Inflammatory macrophage (primary cell): ENCODE results near the gene PSD2.

Source experiments
- DNase-seq, 2 donors: peaks; one replicate each; pipeline ENCODE4 v3.0.0-alpha.2; 2020 to 2022

Gene PSD2

GRCh38 chr5:139859013-139859412, 63.4 kb downstream of the PSD2 start:
- DNase-seq = no peak

DNA sequence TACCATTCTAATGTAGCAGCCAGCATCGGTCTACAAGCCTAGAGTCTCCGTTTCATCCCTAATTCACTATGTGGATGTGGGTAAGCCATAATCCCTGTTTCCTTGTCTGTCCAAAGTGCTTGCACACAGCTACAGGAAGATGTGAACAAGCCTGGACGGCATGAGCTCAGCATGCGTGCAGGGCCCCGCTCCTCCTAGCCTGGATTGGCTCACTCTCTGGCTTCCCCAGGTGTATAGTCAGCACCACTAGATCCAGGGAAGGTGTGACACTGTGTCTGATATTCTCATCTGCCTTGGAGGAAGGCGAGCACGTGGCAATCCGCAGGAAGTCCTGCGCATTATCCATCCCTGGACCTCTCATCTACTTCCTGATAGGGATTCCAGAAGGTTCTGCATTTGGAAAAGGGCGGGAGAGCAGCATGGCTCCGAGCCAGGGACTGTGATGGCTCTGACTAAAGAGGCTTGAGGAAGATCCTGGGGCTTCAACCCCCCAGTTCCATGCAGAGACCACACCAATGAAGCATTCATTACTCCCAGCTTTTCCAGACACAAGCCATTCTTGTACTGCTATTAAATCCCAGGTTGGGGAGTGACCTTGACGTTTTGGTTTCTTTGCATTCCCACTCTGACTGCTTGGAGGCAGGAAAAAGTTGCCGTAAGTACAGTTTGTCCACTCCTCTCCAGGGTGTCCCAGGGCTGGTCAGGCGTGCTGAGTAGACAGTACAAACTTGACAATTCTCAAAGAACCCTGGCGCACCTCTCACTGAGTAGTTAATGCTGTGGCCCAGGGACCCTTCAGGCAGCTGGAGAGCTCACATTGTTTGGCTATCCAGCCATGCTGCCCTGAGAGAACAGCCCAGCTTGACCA, 65.6 kb downstream of the PSD2 start:
- DNase-seq = no peak

GRCh38 chr5:139861889-139862207, 66.2 kb downstream of the PSD2 start:
- no peak for DNase-seq

- DNase-seq = no peak
These were observed 66.7 kb downstream of the PSD2 start for GRCh38 chr5:139862313-139862712.

DNA sequence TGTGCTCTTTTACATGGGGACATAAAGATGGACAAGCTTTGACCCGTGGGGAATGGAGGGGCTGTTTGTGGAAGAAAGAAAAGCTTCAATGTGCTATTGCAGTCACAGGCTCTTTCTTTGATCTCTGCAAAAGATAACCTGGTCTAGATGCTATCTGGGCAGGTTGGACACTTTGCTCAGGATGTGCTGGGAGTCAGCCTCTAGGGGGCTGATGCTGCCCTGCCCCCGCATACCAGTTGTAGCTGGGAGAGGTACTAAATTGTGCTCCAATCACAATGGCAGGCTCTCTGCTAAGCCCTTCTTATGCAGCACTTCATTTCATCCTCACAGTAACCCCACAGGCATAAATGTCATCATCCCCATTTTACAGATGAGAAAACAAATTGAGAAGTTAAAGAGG, 67.2 kb downstream of the PSD2 start:
- no peak for DNase-seq

- no peak for DNase-seq
These were observed 67.8 kb downstream of the PSD2 start for GRCh38 chr5:139863361-139863760.

DNA sequence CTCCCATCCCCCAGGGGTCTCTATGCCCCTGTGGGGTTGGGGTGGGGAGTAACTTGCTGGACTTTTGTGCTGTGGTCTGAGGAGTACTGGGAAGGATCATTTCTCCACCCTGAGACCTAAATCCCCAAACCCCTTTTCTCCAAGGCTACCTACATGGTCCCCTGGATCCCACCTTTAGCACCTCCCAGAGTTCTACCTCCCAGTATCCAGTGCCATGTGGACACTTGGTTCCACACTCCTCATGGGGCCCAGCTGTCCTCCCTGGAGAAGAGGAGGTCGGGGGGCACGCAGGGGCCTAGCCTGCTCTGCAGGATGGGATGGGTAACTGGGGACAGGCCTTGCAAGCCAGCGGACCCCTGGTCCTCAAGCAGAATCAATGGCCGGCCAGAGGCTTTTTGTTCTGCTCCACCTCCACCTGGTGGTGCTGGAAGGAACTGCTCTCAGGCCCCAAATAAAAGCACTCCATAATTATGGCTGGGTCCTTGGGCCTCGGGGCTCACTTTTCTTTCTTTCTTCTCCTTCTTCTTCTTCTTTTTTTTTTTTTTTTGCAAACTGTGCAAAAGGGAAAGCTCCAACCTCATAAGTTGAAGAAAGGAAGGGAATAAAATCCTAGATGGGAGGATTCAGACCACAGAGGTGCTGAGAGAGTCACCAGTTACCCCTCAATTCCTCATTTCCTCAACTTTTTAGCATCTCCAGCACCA, 68.4 kb downstream of the PSD2 start:
- DNase-seq = peak; percentile 35 to 53

GRCh38 chr5:139864716-139865483, 69.3 kb downstream of the PSD2 start:
- no peak for DNase-seq

DNA sequence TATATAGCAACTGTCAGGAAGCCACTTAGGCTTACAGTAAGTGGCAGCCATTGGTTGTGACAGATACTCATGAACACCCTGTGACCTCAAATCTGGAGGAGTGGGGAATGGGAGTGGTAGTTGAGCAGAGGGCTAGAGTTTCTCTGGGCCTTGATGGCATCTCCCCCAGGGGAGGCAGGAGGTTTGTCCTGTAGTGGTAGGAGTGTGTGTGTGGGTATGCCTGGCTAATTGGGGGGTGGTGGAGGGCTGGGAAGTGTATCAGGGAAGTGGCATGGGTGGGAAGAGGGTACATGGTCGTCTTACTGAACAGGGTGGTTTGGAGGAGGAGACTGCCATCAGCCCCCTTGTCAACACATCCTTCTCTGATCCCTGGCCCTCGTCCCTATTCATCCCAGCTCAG, 71.5 kb downstream of the PSD2 start:
- DNase-seq = no peak

- no peak for DNase-seq
These were observed 72.0 kb downstream of the PSD2 start for GRCh38 chr5:139867581-139867980.

DNA sequence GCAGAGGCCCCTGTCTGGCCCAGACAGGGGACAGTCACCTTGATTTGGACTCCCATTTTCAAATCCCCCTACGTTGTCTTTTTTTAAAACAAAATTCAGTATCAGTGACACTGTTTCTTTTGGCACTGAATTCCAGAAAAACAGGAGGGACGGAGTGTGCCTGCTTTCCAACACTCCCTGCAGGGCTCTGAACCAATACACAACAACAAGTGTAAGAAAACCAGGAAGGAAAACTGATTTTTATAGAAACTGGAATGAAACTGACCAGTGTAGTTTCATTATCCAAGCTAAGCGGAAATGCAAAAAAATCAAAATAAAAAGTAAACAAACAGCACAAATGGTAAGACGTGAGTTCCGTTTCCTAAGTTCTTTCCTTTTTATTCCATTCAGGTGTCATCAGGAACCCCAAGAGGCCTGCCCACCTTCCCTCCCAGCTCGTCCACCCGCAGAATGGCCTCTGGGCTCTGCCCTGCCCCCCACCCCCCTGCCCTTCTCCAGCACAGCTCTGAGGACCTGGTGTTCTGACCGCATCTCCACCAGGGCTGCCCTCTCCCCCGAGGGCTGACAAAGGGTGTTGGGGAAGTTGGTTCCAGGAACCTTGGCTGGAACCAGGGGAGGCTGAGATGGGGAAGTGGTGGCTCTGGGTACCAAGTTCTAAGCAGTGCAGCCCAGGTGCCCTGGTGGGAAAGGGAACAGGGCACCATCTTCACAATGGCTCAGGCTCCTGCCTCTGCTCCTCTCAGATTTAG, 73.6 kb downstream of the PSD2 start:
- DNase-seq = no peak

DNA sequence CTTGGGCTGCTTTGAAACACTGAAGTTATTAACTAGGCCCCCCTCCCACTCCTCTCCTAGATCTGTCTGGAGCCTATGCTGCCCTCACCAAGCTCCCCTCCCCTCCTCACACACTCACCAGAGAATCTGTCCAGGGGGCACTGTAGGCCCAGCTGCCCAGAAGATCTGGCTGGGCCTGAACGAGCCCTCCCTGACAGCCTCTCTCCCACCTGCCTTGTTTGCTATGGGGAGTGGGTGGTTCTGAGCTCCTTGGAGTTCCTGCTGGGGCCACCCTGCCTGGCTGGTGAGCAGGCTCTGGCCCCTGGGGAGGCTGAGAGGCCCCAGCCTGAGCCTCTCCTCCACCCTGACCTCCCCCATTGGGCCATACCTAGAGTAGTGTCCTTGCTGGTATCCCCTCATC, 75.1 kb downstream of the PSD2 start:
- no peak for DNase-seq

DNA sequence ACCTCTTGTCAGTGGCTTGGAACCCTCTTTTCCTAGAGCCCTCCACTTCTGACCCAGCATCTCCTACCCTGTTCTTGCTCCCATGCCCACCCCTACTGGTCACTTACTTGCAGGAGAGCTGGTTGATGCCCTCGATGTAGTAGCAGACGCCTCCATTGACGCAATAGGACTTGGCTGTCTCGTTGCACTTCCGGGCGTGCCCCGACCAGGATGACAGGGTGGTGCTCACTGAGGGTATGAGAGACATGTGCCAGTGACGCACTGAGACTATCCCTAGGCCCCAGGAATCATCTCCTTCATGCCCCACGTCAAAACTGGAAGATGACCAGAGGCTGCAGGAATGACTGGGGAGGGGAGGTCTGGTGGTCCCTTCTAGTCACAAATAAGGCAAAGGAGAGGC, 76.0 kb downstream of the PSD2 start:
- DNase-seq = no peak

GRCh38 chr5:139872052-139872766, 76.6 kb downstream of the PSD2 start:
- no peak for DNase-seq

DNA sequence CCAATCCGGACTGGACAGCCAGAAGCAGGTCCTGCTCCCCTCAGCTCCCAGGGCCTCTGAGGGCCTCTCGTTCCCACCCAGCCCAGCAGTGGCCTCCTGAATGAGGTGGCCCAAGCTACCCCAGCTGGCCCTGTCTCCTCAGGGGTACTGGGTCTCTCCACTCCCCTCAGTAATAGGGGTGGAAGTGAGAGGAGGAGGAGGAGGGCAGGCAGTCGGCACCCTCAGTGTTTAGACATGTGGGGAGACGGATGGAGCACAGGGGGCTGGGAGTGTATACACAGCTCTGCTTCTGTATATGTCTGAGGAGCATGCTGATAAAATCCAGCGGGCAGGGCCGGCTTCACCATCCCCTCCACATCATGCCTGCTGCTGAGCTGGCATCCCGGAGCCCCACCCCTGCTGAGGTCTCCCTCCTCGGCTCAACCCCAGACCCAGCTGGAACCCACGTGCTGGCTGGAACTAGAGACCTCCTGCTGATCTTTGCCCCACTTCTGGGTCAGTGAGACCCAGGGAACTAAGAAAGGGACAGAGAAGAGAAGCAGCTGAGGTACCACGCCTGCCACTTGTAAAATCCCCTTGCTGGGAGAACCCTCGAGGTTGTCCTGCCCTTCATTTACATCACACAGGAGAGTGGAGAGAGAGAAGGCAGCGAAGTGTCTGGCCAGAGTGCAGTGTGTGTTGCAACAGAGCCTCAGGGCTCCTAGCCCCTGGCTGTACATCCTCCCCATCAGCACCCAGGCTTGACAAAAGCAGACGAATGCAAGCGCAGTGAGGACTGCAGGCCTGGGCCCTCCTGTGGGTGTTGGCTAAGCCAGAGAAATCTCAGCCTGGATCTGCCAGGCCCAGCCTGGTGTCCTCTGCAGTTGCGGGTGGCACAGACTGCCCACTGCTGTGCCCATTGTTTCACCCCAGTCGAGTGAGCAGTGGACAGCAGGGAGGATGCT, 77.5 kb downstream of the PSD2 start:
- no peak for DNase-seq

- no peak for DNase-seq
These were observed 80.3 kb downstream of the PSD2 start for GRCh38 chr5:139875957-139876356.

GRCh38 chr5:139877129-139877597, 81.6 kb downstream of the PSD2 start:
- DNase-seq = no peak

- no peak for DNase-seq
These were observed 82.5 kb downstream of the PSD2 start for GRCh38 chr5:139878093-139878492.

- DNase-seq = no peak
These were observed 85.0 kb downstream of the PSD2 start for GRCh38 chr5:139880416-139881142.

- no peak for DNase-seq
These were observed 85.6 kb downstream of the PSD2 start for GRCh38 chr5:139881143-139881733.
